Spleen (tissue), 11 donors: ENCODE measurements around the gene PYCR2. TPM values are rescaled to one million over a fixed set of nuclear protein-coding genes. Genes with fewer than 3 reads are reported as not detected.

Experiments
- DNase-seq: peaks from one replicate; pipeline ENCODE4 v3.0.0-alpha.2; 2020
- H3K27ac ChIP-seq, 8 donors: fragments of 200-600 bp; sonication (generic) in 7 of 8; 1 replicate in 4 of 8; 2 replicates in 4 of 8; pipeline versions ENCODE4 v1.5.0 to v1.8.0; 2016 to 2021; ENCODE audit warnings: inconsistent platforms in 4 of 8, mild to moderate bottlenecking in 4 of 8, moderate library complexity in 1 of 8
- H3K27me3 ChIP-seq, 7 donors: fragments of 200-600 bp; sonication (generic) in 6 of 7; replicated peaks in 1 of 7; 1 replicate in 4 of 7; 2 replicates in 3 of 7; pipeline versions ENCODE4 v1.5.0 to v1.8.0; 2016 to 2021; ENCODE audit warnings: inconsistent platforms in 3 of 7, mild to moderate bottlenecking in 1 of 7
- H3K36me3 ChIP-seq, 6 donors: fragments of 200-600 bp; sonication (generic) in 5 of 6; 1 replicate in 4 of 6; 2 replicates in 2 of 6; pipeline versions ENCODE4 v1.5.0 to v1.8.0; 2016 to 2021; ENCODE audit warnings: inconsistent platforms in 2 of 6
- H3K4me1 ChIP-seq, 6 donors: fragments of 200-600 bp; sonication (generic) in 5 of 6; 1 replicate in 3 of 6; 2 replicates in 3 of 6; pipeline versions ENCODE4 v1.5.0 to v1.8.0; 2016 to 2021; ENCODE audit warnings: inconsistent platforms in 3 of 6
- H3K4me3 ChIP-seq, 8 donors: fragments of 200-600 bp; sonication (generic) in 7 of 8; 1 replicate in 4 of 8; 2 replicates in 4 of 8; pipeline versions ENCODE4 v1.5.0 to v1.8.0; 2016 to 2021; ENCODE audit warnings: inconsistent platforms in 4 of 8, mild to moderate bottlenecking in 4 of 8, moderate library complexity in 2 of 8
- H3K9me3 ChIP-seq, 8 donors: fragments of 200-600 bp; sonication (generic) in 7 of 8; 1 replicate in 4 of 8; 2 replicates in 4 of 8; pipeline versions ENCODE4 v1.5.0 to v1.8.0; 2016 to 2021; ENCODE audit warnings: inconsistent platforms in 4 of 8
- CTCF ChIP-seq, 11 experiments: fragments of 200-600 bp in 7 of 11; fragments of 450-650 bp in 4 of 11; sonication (generic) in 4 of 11; IDR thresholded peaks in 8 of 11; conservative IDR thresholded peaks in 3 of 11; 1 replicate in 7 of 11; 2 replicates in 4 of 11; pipeline versions ENCODE4 v1.4.0 to v1.8.0; 2016 to 2021; ENCODE audit warnings: antibody characterized with exemption in 11 of 11, inconsistent platforms in 4 of 11, mild to moderate bottlenecking in 1 of 11
- POLR2A ChIP-seq, 3 donors: fragments of 450-650 bp; IDR thresholded peaks; one replicate each; pipeline ENCODE4 v1.5.1; 2017; ENCODE audit warnings: antibody characterized with exemption in 3 of 3, mild to moderate bottlenecking in 1 of 3
- POLR2AphosphoS5 ChIP-seq, 3 donors: sonication (generic); formaldehyde crosslinking; IDR thresholded peaks; one replicate each; pipeline ENCODE4 v1.5.1; 2017; ENCODE audit warnings: antibody characterized with exemption in 3 of 3
- WGBS, 5 donors: extraction: QIAGEN DNeasy Blood & Tissue Kit in 3 of 5; methylation state at CpG; one replicate each; pipeline versions ENCODE4 v1.1.5 to v1.1.7; 2013 to 2018; 5-methylcytosine and 5-hydroxymethylcytosine counted together
- intact Hi-C: fragments of 100-400 bp; cut with DNase I; formaldehyde crosslinking; loops from one replicate; pipeline ENCODE4 v1.15.0; 2023; ENCODE audit warnings: low total_unique reads
- polyA plus RNA-seq, 3 donors: library from polyadenylated mRNA; stranded (reverse); fragments of 200-250 nt; gene quantifications; one replicate each; pipeline ENCODE4 v1.2.1, GENCODE V29; 2013
- total RNA-seq, 7 donors: library from RNA; depleted of rRNA in 3 of 7; stranded (reverse); fragments of >200 nt in 3 of 7; fragmentation: NEBNext Ultra II Directional in 4 of 7; extraction: Animal tissue kit (Norgen Biotek cat#: 25700) in 4 of 7; gene quantifications; one replicate each; pipeline versions ENCODE4 v1.1.0 to v1.2.1, GENCODE V29; 2016 to 2021
- donor health status: healthy with polysubstance abuse.
- donor health status: DM: no; HTN: no; CAD: no; lungs with moderate emphysema.
- donor health status: DM: no; HTN: no; CAD: no.
- donor health status: Bipolar disorder and iron deficiency.
- donor health status: healthy.
- donor health status: DM: no; HTN: no; CAD: no.
- donor health status: DM: yes; HTN: yes; CAD: no.

Gene PYCR2
- total and polyA plus RNA-seq, 10 donors: 50.0 to 80.4 (median 68.2) TPM

GRCh38 chr1:225965231-225965630, 41.2 kb upstream of the PYCR2 start:
- Histone ChIP-seq H3K4me1 (peaks cover 0 to 7% (median 6%) of the 10 kb centered on the region in 6 donors), H3K27me3 (peaks cover 0 to 15% (median 9%) of the 10 kb centered on the region in 7 donors), H3K9me3 (no peaks in the 10 kb centered on the region), H3K36me3 (no peaks in the 10 kb centered on the region), H3K27ac (no peak overlapping the region), H3K4me3 (no peak overlapping the region)
- TF ChIP-seq CTCF (IDR thresholded peaks at IDR 0.05 in 8 of 11, conservative IDR thresholded peaks at IDR 0.05 in 3 of 11): no peak
- TF ChIP-seq POLR2AphosphoS5 (IDR thresholded peaks at IDR 0.05): no peak
- no peak for TF ChIP-seq POLR2A (IDR thresholded peaks at IDR 0.05)
- intact Hi-C loops: no loop called here
- WGBS, 5 donors: 76 to 95% (median 86%) methylated on average over 5 of the region's 5 CpGs
- peak; percentile 20 for DNase-seq

DNA sequence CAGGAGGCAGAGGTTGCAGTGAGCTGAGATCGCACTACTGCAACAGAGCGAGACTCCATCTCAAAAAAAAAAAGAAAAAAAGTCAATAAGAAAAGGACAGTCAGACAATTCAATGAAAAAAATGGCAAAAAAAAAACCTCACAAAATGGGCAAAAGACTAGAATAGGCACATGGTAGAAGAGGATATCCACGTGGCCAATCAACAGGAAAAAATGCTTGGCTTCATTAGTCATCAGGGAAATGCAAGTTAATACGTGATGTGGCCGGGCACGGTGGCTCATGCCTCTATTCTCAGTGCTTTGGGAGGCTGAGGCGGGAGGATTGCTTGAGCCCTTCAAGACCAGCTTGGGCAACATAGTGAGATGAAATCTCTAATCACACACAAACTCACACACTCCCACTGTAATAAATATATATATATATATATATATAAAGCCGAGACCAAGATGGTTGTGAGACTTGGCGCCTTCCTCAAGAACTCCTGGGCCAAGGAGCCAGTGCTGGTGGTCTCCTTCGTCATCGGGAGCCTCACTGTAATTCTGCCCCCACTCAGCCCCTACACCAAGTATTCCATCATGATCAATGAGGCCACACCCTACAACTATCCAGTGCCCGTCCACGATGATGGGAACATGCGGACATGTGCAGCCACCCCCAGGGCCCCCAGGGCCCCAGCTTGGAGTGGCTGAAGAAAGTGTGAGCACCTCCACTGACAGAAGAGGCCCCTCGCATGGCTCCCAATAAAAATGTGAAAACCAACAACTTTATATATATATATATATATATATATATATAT, 39.9 kb upstream of the PYCR2 start:
- H3K27ac ChIP-seq: no peak overlapping the region
- no peaks in the 10 kb centered on the region for H3K9me3 ChIP-seq
- no peaks in the 10 kb centered on the region for H3K36me3 ChIP-seq
- TF ChIP-seq POLR2A (IDR thresholded peaks at IDR 0.05) (no peak), POLR2AphosphoS5 (IDR thresholded peaks at IDR 0.05) (no peak), CTCF (IDR thresholded peaks at IDR 0.05 in 8 of 11, conservative IDR thresholded peaks at IDR 0.05 in 3 of 11) (no peak)
- H3K27me3 ChIP-seq: peaks cover 0 to 15% (median 9%) of the 10 kb centered on the region in 7 donors
- intact Hi-C loops: no loop called here
- peak; percentile 21 for DNase-seq
- 81 to 92% (median 89%) methylated on average over 15 of the region's 15 CpGs for WGBS, 5 donors
- peaks cover 0 to 7% (median 6%) of the 10 kb centered on the region in 6 donors for H3K4me1 ChIP-seq
- no peak overlapping the region for H3K4me3 ChIP-seq

GRCh38 chr1:225962440-225962975, 38.5 kb upstream of the PYCR2 start:
- no peak overlapping the region for H3K4me3 ChIP-seq
- 35 to 41% (median 37%) methylated on average over 18 to 21 of the region's 21 CpGs for WGBS, 5 donors

More at GRCh38 chr1:225962440-225962975, 38.5 kb upstream of the PYCR2 start:
- Histone ChIP-seq H3K36me3 (no peaks in the 10 kb centered on the region), H3K27ac (no peak overlapping the region), H3K9me3 (no peaks in the 10 kb centered on the region), H3K4me1 (peaks cover 0 to 7% (median 6%) of the 10 kb centered on the region in 6 donors), H3K27me3 (peaks cover 0 to 15% (median 9%) of the 10 kb centered on the region in 7 donors)
- TF ChIP-seq POLR2AphosphoS5 (IDR thresholded peaks at IDR 0.05): peak in 1 of 3 donors; percentile 38
- peak in 9 of 11 experiments; percentile 21 to 79 (median 67) for TF ChIP-seq CTCF (IDR thresholded peaks at IDR 0.05 in 8 of 11, conservative IDR thresholded peaks at IDR 0.05 in 3 of 11)
- no peak for TF ChIP-seq POLR2A (IDR thresholded peaks at IDR 0.05)
- intact Hi-C loops: no loop called here
- DNase-seq: peak; percentile 89
